K562 (cell line): ENCODE results near the gene TNIP1. TPM values are rescaled to one million over a fixed set of nuclear protein-coding genes. Genes with fewer than 3 reads are reported as not detected.
A peak's percentile ranks its signal among the peaks of the same experiment; 100 is the strongest.

Experiments used
- AFF4 ChIP-seq: sonication (generic); formaldehyde crosslinking; IDR thresholded peaks from 2 replicates; pipeline ENCODE4 v1.8.0; 2023; ENCODE audit warnings: mild to moderate bottlenecking, missing genetic modification reagents
- COPS2 ChIP-seq: fragments of 450-650 bp; conservative IDR thresholded peaks from 2 replicates; pipeline ENCODE4 v1.6.1; 2016; ENCODE audit warnings: mild to moderate bottlenecking, moderate library complexity
- CREB1 ChIP-seq, 2 experiments: sonication (generic) in 1 of 2; formaldehyde crosslinking in 1 of 2; IDR thresholded peaks; 2 replicates each; pipeline versions ENCODE4 v1.6.1 to v1.8.0; 2012 to 2022; ENCODE audit warnings: inconsistent platforms in 1 of 2, mild to moderate bottlenecking in 1 of 2, missing genetic modification reagents in 1 of 2, moderate library complexity in 1 of 2
- FOXK1 ChIP-seq: sonication (generic); formaldehyde crosslinking; IDR thresholded peaks from 2 replicates; pipeline ENCODE4 v1.8.0; 2022; ENCODE audit warnings: missing genetic modification reagents, mild to moderate bottlenecking, borderline replicate concordance
- FOXK2 ChIP-seq, 2 experiments: fragments of 450-650 bp; IDR thresholded peaks in 1 of 2; conservative IDR thresholded peaks in 1 of 2; 2 replicates each; pipeline ENCODE4 v1.6.1; 2016; ENCODE audit warnings: low read depth in 2 of 2, mild to moderate bottlenecking in 1 of 2
- HDAC2 ChIP-seq: fragments of 450-650 bp; IDR thresholded peaks from 2 replicates; pipeline ENCODE4 v1.6.1; 2016; ENCODE audit warnings: mild to moderate bottlenecking
- HNRNPH1 ChIP-seq: fragments of 200-400 bp; formaldehyde crosslinking; optimal IDR thresholded peaks from 2 replicates; pipeline ENCODE3; 2017; ENCODE audit warnings: low read depth, mild to moderate bottlenecking, low read length, moderate library complexity
- IRF1 ChIP-seq: sonication (generic); formaldehyde crosslinking; IDR thresholded peaks from 2 replicates; pipeline ENCODE4 v1.8.0; 2022; ENCODE audit warnings: missing genetic modification reagents, mild to moderate bottlenecking, borderline replicate concordance
- KDM5B ChIP-seq: fragments of 200-600 bp; sonication (generic); IDR thresholded peaks from 2 replicates; pipeline ENCODE4 v1.6.1; 2012; ENCODE audit warnings: low read depth, mild to moderate bottlenecking, moderate library complexity, low read length, control low read depth, inconsistent platforms; ENCODE audit not compliant: insufficient replicate concordance
- MLX ChIP-seq, 2 experiments: fragments of 450-650 bp in 1 of 2; sonication (generic) in 1 of 2; formaldehyde crosslinking; conservative IDR thresholded peaks; 2 replicates each; pipeline versions ENCODE4 v1.4.0 to v1.8.1; 2020 to 2022; ENCODE audit warnings: mild to moderate bottlenecking in 1 of 2, missing genetic modification reagents in 1 of 2
- MTA3 ChIP-seq: fragments of 450-650 bp; formaldehyde crosslinking; IDR thresholded peaks from 2 replicates; pipeline ENCODE4 v1.6.1; 2017; ENCODE audit warnings: mild to moderate bottlenecking, borderline replicate concordance
- MXI1 ChIP-seq: IDR thresholded peaks from 2 replicates; pipeline ENCODE4 v1.6.1; 2011; ENCODE audit warnings: low read depth, mild to moderate bottlenecking, improper control_type of control experiment, low read length
- NFATC3 ChIP-seq: fragments of 450-650 bp; IDR thresholded peaks from 2 replicates; pipeline ENCODE4 v1.6.1; 2017; ENCODE audit warnings: mild to moderate bottlenecking
- NRF1 ChIP-seq, 2 experiments: fragments of 450-650 bp; IDR thresholded peaks in 1 of 2; conservative IDR thresholded peaks in 1 of 2; 2 replicates each; pipeline ENCODE4 v1.6.1; 2014; ENCODE audit warnings: mild to moderate bottlenecking in 2 of 2
- POLR2G ChIP-seq: fragments of 200-400 bp; formaldehyde crosslinking; IDR thresholded peaks from 2 replicates; pipeline ENCODE4 v1.6.1; 2017; ENCODE audit warnings: low read depth, mild to moderate bottlenecking, antibody characterized with exemption, low read length, moderate library complexity
- ZNF24 ChIP-seq: fragments of 450-650 bp; IDR thresholded peaks from 2 replicates; pipeline ENCODE4 v1.6.1; 2016
- ZNF253 ChIP-seq: fragments of 250-450 bp; sonication (Bioruptor Pico); conservative IDR thresholded peaks from 2 replicates; pipeline ENCODE4 v1.6.1; 2021; ENCODE audit warnings: mild to moderate bottlenecking
- ZNF282 ChIP-seq: sonication (generic); formaldehyde crosslinking; IDR thresholded peaks from 2 replicates; pipeline ENCODE4 v1.8.1; 2023; ENCODE audit warnings: missing genetic modification reagents
- ZNF436 ChIP-seq: fragments of 250-450, 450-650 bp; sonication (Bioruptor Pico); formaldehyde crosslinking; IDR thresholded peaks from 2 replicates; pipeline ENCODE4 v1.7.0; 2020; ENCODE audit warnings: mild to moderate bottlenecking
- polyA plus RNA-seq, 8 experiments: library from polyadenylated mRNA; depleted of rRNA in 4 of 8; stranded (reverse) in 5 of 8; unstranded in 3 of 8; fragments of >200 nt; fragmentation: Nextera tagmentation in 2 of 8; fragmentation: Illumina TruSeq in 1 of 8; extraction: Ambion mirVana in 2 of 8; extraction: Trizol in 1 of 8; gene quantifications; 2 replicates each; pipeline versions ENCODE4 v1.2.1 to v1.2.3, GENCODE V29; 2011 to 2014; ENCODE audit warnings: inconsistent platforms in 1 of 8, missing spikeins in 1 of 8
- total RNA-seq, 7 experiments: library from RNA; depleted of rRNA in 6 of 7; stranded (reverse); fragments of >200 nt in 6 of 7; fragmentation: Illumina TruSeq in 2 of 7; extraction: Trizol in 2 of 7; gene quantifications; 2 replicates each; pipeline versions ENCODE4 v1.2.1 to v1.2.3, GENCODE V29; 2011 to 2021; ENCODE audit warnings: low replicate concordance in 1 of 7
- TF ChIP-seq, protein P1 (sequence below): fragments of 250-450 bp; sonication (Bioruptor Pico); IDR thresholded peaks from 2 replicates; pipeline ENCODE4 v1.9.0; 2021; ENCODE audit warnings: mild to moderate bottlenecking
- TF ChIP-seq, protein P2 (sequence below): fragments of 250-450 bp; sonication (Bioruptor Pico); IDR thresholded peaks from 2 replicates; pipeline ENCODE4 v1.4.0; 2020; ENCODE audit warnings: mild to moderate bottlenecking, moderate library complexity

TNIP1 gene
- total and polyA plus RNA-seq, 9 of the 15 experiments (the other 6 are each of a cell fraction or from before 2014, with no cell fraction given): 0.46 to 41.0 (median 24.6) TPM

GRCh38 chr5:151015974-151016587, 64.8 kb downstream of the TNIP1 start (continued):
- TF ChIP-seq IRF1 (CRISPR knock-in tag) (no peak), MLX (CRISPR knock-in tag; conservative IDR thresholded peaks at IDR 0.05) (no peak), HDAC2 (peak; percentile 62; the same call in 1 of the 2 replicates), FOXK2 (conservative IDR thresholded peaks at IDR 0.05 in 1 of 2, IDR thresholded peaks at IDR 0.05 in 1 of 2; ENCODE audit: low read depth in 2 of 2) (peak; percentile 49 to 56; a peak in 3 of 4 replicates), ZNF253 (no peak), CREB1 (IDR thresholded peaks at IDR 0.05) (no peak), CREB1 (CRISPR knock-in tag; IDR thresholded peaks at IDR 0.05) (no peak), ZNF24 (no peak), MXI1 (no peak), AFF4 (no peak), NFATC3 (no peak), POLR2G (no peak), ZNF436 (no peak), FOXK1 (no peak), KDM5B (peak; percentile 59), NRF1 (conservative IDR thresholded peaks at IDR 0.05 in 1 of 2, IDR thresholded peaks at IDR 0.05 in 1 of 2) (0 out of 4 replicates have a peak, but pooled peaks of 1 of the 2 experiments have one; percentile 4), ZNF282 (CRISPR knock-in tag) (no peak), MTA3 (0 out of 2 replicates have a peak, but pooled peaks have one; percentile 13), COPS2 (no peak), HNRNPH1 (no peak)
- TF ChIP-seq, protein P1, sequence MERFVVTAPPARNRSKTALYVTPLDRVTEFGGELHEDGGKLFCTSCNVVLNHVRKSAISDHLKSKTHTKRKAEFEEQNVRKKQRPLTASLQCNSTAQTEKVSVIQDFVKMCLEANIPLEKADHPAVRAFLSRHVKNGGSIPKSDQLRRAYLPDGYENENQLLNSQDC: no peak
- TF ChIP-seq, protein P2, sequence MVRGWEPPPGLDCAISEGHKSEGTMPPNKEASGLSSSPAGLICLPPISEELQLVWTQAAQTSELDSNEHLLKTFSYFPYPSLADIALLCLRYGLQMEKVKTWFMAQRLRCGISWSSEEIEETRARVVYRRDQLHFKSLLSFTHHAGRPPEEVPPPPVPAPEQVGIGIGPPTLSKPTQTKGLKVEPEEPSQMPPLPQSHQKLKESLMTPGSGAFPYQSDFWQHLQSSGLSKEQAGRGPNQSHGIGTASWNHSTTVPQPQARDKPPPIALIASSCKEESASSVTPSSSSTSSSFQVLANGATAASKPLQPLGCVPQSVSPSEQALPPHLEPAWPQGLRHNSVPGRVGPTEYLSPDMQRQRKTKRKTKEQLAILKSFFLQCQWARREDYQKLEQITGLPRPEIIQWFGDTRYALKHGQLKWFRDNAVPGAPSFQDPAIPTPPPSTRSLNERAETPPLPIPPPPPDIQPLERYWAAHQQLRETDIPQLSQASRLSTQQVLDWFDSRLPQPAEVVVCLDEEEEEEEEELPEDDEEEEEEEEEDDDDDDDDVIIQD: no peak
